ENCODE results near the gene HPSE2. TPM values are rescaled to one million over a fixed set of nuclear protein-coding genes. Genes with fewer than 3 reads are reported as not detected.

The HPSE2 gene
- total RNA-seq, 1 experiment from 2014 or later, result 0.20 TPM

DNA sequence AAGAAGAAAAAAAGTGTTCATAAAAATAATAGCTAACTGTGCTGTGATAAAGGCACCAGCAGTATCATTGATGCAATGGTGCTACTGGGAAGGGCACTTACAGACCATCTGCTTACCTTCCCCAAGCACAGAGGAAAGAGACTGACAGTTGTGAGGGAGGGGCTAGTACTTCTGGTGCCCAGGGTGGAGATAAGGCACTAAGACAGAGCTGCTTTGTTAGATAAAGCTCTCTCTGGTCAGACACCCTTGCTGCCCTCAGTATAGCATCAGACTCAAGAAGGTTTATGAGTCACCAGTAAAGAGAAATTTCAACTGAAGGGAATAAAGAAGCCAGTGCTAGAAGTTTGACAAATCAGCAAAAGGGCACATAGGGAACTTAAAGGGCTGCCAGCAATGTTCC lies 325.6 kb downstream of the HPSE2 start:
- TF ChIP-seq, protein P1, sequence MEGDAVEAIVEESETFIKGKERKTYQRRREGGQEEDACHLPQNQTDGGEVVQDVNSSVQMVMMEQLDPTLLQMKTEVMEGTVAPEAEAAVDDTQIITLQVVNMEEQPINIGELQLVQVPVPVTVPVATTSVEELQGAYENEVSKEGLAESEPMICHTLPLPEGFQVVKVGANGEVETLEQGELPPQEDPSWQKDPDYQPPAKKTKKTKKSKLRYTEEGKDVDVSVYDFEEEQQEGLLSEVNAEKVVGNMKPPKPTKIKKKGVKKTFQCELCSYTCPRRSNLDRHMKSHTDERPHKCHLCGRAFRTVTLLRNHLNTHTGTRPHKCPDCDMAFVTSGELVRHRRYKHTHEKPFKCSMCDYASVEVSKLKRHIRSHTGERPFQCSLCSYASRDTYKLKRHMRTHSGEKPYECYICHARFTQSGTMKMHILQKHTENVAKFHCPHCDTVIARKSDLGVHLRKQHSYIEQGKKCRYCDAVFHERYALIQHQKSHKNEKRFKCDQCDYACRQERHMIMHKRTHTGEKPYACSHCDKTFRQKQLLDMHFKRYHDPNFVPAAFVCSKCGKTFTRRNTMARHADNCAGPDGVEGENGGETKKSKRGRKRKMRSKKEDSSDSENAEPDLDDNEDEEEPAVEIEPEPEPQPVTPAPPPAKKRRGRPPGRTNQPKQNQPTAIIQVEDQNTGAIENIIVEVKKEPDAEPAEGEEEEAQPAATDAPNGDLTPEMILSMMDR (conservative IDR thresholded peaks at IDR 0.05), result no peak
- no peak overlapping the region for H2AFZ ChIP-seq (ENCODE audit: low read length)
- no peaks in the 10 kb centered on the region for H3K79me2 ChIP-seq (ENCODE audit: insufficient read depth, low read length)
- DNase-seq, result no peak
- H3K9ac ChIP-seq (ENCODE audit: extremely low read depth, insufficient read length, low read length), result no peak overlapping the region
- H3K9me3 ChIP-seq (ENCODE audit: control insufficient read depth, low read depth, low read length), result no peaks in the 10 kb centered on the region
- H4K20me1 ChIP-seq (ENCODE audit: control insufficient read depth, insufficient read depth, insufficient read length), result no peaks in the 10 kb centered on the region
- no peak overlapping the region for H3K27ac ChIP-seq (ENCODE audit: insufficient read length, low read depth, low read length)
- no peak overlapping the region for H3T11ph ChIP-seq (ENCODE audit: low read length)
- H3K27ac Mint-ChIP-seq, result no peak overlapping the region
- H3K9me3 Mint-ChIP-seq, result no peaks in the 10 kb centered on the region
- no peak overlapping the region for H4K5ac ChIP-seq (ENCODE audit: insufficient read length, low read depth, low read length)
- H3K4me3 Mint-ChIP-seq, result no peak overlapping the region; a peak in 1 of 5 replicates
- no peaks in the 10 kb centered on the region for H3K36me3 Mint-ChIP-seq (ENCODE audit: insufficient read depth in 1 of 3, low read depth in 3 of 3)
- no peak overlapping the region for H2BK120ac ChIP-seq (ENCODE audit: low read depth, low read length, poor library complexity, severe bottlenecking)
- H2BK15ac ChIP-seq (ENCODE audit: low read depth, low read length), result no peak overlapping the region
- no peak overlapping the region for H2BK5ac ChIP-seq (ENCODE audit: insufficient read length, low read length)
- H3K4ac ChIP-seq (ENCODE audit: low read depth, low read length), result no peak overlapping the region
- H2BK20ac ChIP-seq (ENCODE audit: low read depth, low read length, poor library complexity, severe bottlenecking), result no peak overlapping the region
- no peaks in the 10 kb centered on the region for H3K23me2 ChIP-seq (ENCODE audit: insufficient read length, low read depth, low read length, poor library complexity, severe bottlenecking)
- no peaks in the 10 kb centered on the region for H3K79me1 ChIP-seq (ENCODE audit: insufficient read depth, low read depth, low read length, poor library complexity, severe bottlenecking)
- no peak overlapping the region for H3K4me2 ChIP-seq (ENCODE audit: insufficient read depth, insufficient read length, low read length)
- H2AK5ac ChIP-seq (ENCODE audit: insufficient read length, low read length), result no peak overlapping the region
- H3K27me3 Mint-ChIP-seq (ENCODE audit: low read depth), result peaks cover 1% of the 10 kb centered on the region; the same call in 1 of the 2 replicates
- H2BK12ac ChIP-seq (ENCODE audit: insufficient read length, low read depth, low read length), result no peak overlapping the region
- no peaks in the 10 kb centered on the region for H3K27me3 ChIP-seq (ENCODE audit: insufficient read depth, low read length)
- H4K91ac ChIP-seq (ENCODE audit: insufficient read length, low read depth, low read length), result no peak overlapping the region
- H3K14ac ChIP-seq (ENCODE audit: insufficient read depth, low read length), result no peak overlapping the region
- H3K23ac ChIP-seq (ENCODE audit: insufficient read length, low read depth, low read length), result no peak overlapping the region
- no peak overlapping the region for H3K56ac ChIP-seq (ENCODE audit: insufficient read length, low read depth, low read length)
- H3K4me1 ChIP-seq (ENCODE audit: insufficient read depth, low read length), result no peaks in the 10 kb centered on the region
- no peak overlapping the region for H4K8ac ChIP-seq (replicated peaks; ENCODE audit: insufficient read length, low read depth, low read length)
- H3K4me1 Mint-ChIP-seq, result no peaks in the 10 kb centered on the region
- no peak overlapping the region for H3K18ac ChIP-seq (ENCODE audit: insufficient read length, low read depth, low read length)
